GM21723 (cell line): Measurements from ENCODE around the gene SPATA9.
"Not testable (repeated sequence)": the region's sequence is repeated elsewhere in the genome, so short reads cannot be mapped to it uniquely, and the experiment has no call there.

Experiments used
- ATAC-seq: cut with Tn5 transposase; IDR thresholded peaks from one replicate; pipeline ENCODE4 v1.9.1; 2021; ENCODE audit warnings: mild to moderate bottlenecking, moderate library complexity; ENCODE audit not compliant: unreplicated experiment

The SPATA9 gene

GRCh38 chr5:95717439-95717838 lies 34.6 kb upstream of the SPATA9 start:
- no peak for ATAC-seq

- no peak for ATAC-seq
These were observed 33.1 kb upstream of the SPATA9 start for GRCh38 chr5:95715799-95716461.

- no peak for ATAC-seq
These were observed 31.3 kb upstream of the SPATA9 start for GRCh38 chr5:95713960-95714710.

GRCh38 chr5:95713246-95713645 lies 30.5 kb upstream of the SPATA9 start:
- ATAC-seq, result not testable (repeated sequence)

GRCh38 chr5:95712347-95712958 lies 29.7 kb upstream of the SPATA9 start:
- ATAC-seq, result no peak

- no peak for ATAC-seq
These were observed 28.9 kb upstream of the SPATA9 start for GRCh38 chr5:95711501-95712346.

- ATAC-seq, result not testable (repeated sequence)
These were observed 28.1 kb upstream of the SPATA9 start for GRCh38 chr5:95710651-95711500.

- ATAC-seq, result no peak
These were observed 27.3 kb upstream of the SPATA9 start for GRCh38 chr5:95709967-95710650.

GRCh38 chr5:95708876-95709275 lies 26.1 kb upstream of the SPATA9 start:
- ATAC-seq, result no peak

- ATAC-seq, result not testable (repeated sequence)
These were observed 24.9 kb upstream of the SPATA9 start for GRCh38 chr5:95707534-95708188.

- no peak for ATAC-seq
These were observed 24.3 kb upstream of the SPATA9 start for GRCh38 chr5:95707055-95707454.

- not testable (repeated sequence) for ATAC-seq
These were observed 23.4 kb upstream of the SPATA9 start for GRCh38 chr5:95706196-95706595.

GRCh38 chr5:95704150-95704549 lies 21.4 kb upstream of the SPATA9 start:
- ATAC-seq, result no peak

GRCh38 chr5:95701074-95701473 lies 18.3 kb upstream of the SPATA9 start:
- ATAC-seq, result no peak

- ATAC-seq, result no peak
These were observed 16.5 kb upstream of the SPATA9 start for GRCh38 chr5:95699337-95699736.

- no peak for ATAC-seq
These were observed 15.2 kb upstream of the SPATA9 start for GRCh38 chr5:95697781-95698681.

- no peak for ATAC-seq
These were observed 7.5 kb upstream of the SPATA9 start for GRCh38 chr5:95690333-95690732.

- no peak for ATAC-seq
These were observed 6.9 kb upstream of the SPATA9 start for GRCh38 chr5:95689680-95690079.
